ENCODE data around the gene ABCA10. TPM values are rescaled to one million over a fixed set of nuclear protein-coding genes. Genes with fewer than 3 reads are reported as not detected.
"Not testable (repeated sequence)": the region's sequence is repeated elsewhere in the genome, so short reads cannot be mapped to it uniquely, and the experiment has no call there.

The ABCA10 gene
- total RNA-seq, 1 experiment from 2014 or later: 18.3 TPM

DNA sequence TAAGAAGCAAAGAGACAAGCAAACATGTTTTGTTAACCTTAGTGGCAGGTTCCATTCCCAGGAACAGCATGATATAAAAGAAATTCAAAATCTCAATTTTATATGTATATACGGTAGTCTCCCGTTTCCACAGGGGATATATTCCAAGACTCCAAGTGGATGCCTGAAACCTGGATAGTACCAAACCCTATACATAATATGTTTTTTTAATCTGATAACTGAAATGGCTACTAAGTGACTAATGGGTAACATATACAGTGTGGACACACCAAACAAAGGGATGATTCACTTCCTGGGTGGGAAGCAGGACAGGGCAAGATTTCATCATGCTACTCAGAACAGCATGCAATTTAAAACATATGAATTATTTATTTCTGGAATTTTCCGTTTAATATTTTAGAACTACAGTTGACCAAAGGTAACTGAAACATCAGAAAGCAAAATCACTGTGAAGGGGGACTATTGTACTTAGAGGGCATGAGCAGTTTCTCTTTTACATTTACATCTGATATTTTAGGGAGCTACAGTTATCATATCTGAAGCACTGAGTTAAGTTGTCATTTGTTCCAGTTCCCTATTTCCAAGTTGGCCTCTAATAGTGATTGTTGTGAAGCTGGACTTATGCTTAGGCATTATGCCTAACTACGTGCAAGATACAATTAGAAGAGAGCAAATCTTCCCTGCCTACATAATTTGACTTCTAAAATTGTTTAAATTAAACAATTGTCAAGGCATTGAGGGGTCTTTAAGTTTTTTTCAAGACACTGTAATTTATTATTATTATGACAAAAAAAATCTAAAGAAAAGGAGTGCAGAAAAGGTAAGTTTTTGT is 52.8 kb downstream of the ABCA10 start:
- H3K4me3 Mint-ChIP-seq (ENCODE audit: unreplicated experiment): peak overlapping the region; percentile 62
- H3K27ac Mint-ChIP-seq (ENCODE audit: low read depth, unreplicated experiment): peak overlapping the region; percentile 94
- DNase-seq (ENCODE audit: unreplicated experiment): peak; percentile 93
- intact Hi-C loops (cut with micrococcal nuclease): loop anchor here (1.0 kb wide), 1 partner anchor 35 kb away; the partner anchor contains the start of gene ABCA6
- POLR2A ChIA-PET: interaction anchor here (0.6 to 1.6 kb wide), 6 partner anchors 12 to 89 kb away, joined by 3 to 11 read pairs (median 4); partner anchors contain the start of gene ABCA6
- TSS peak; percentile 97 for BruUV-seq (replicated peaks)
- peaks cover 48% of the 10 kb centered on the region for H3K4me1 Mint-ChIP-seq (ENCODE audit: insufficient read depth, unreplicated experiment)
- H3K9me3 Mint-ChIP-seq (ENCODE audit: unreplicated experiment): no peaks in the 10 kb centered on the region
- H3K27me3 Mint-ChIP-seq (ENCODE audit: insufficient read depth, unreplicated experiment): no peaks in the 10 kb centered on the region
- CTCF ChIA-PET: no interaction called here
- H3K36me3 Mint-ChIP-seq (ENCODE audit: insufficient read depth, unreplicated experiment): no peaks in the 10 kb centered on the region
- TF ChIP-seq, protein P1, sequence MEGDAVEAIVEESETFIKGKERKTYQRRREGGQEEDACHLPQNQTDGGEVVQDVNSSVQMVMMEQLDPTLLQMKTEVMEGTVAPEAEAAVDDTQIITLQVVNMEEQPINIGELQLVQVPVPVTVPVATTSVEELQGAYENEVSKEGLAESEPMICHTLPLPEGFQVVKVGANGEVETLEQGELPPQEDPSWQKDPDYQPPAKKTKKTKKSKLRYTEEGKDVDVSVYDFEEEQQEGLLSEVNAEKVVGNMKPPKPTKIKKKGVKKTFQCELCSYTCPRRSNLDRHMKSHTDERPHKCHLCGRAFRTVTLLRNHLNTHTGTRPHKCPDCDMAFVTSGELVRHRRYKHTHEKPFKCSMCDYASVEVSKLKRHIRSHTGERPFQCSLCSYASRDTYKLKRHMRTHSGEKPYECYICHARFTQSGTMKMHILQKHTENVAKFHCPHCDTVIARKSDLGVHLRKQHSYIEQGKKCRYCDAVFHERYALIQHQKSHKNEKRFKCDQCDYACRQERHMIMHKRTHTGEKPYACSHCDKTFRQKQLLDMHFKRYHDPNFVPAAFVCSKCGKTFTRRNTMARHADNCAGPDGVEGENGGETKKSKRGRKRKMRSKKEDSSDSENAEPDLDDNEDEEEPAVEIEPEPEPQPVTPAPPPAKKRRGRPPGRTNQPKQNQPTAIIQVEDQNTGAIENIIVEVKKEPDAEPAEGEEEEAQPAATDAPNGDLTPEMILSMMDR (IDR thresholded peaks at IDR 0.05; ENCODE audit: unreplicated experiment): no peak

GRCh38 chr17:69175262-69175624 is 53.4 kb downstream of the ABCA10 start:
- no peaks in the 10 kb centered on the region for H3K27me3 Mint-ChIP-seq (ENCODE audit: insufficient read depth, unreplicated experiment)
- H3K4me1 Mint-ChIP-seq (ENCODE audit: insufficient read depth, unreplicated experiment): peaks cover 48% of the 10 kb centered on the region
- POLR2A ChIA-PET: interaction anchor here (1.2 to 1.6 kb wide), 2 partner anchors 12 to 34 kb away, joined by 4 to 11 read pairs; partner anchors contain the start of gene ABCA6
- peak overlapping the region; percentile 62 for H3K4me3 Mint-ChIP-seq (ENCODE audit: unreplicated experiment)
- BruUV-seq (replicated peaks): TSS peak; percentile 78
- CTCF ChIA-PET: no interaction called here
- no peak for DNase-seq (ENCODE audit: unreplicated experiment)
- intact Hi-C loops (cut with micrococcal nuclease): loop anchor here (1.0 kb wide), 1 partner anchor 34 kb away; the partner anchor contains the start of gene ABCA6
- H3K9me3 Mint-ChIP-seq (ENCODE audit: unreplicated experiment): no peaks in the 10 kb centered on the region
- no peaks in the 10 kb centered on the region for H3K36me3 Mint-ChIP-seq (ENCODE audit: insufficient read depth, unreplicated experiment)
- peak overlapping the region; percentile 94 for H3K27ac Mint-ChIP-seq (ENCODE audit: low read depth, unreplicated experiment)
- TF ChIP-seq, protein P1 (IDR thresholded peaks at IDR 0.05; ENCODE audit: unreplicated experiment): no peak

DNA sequence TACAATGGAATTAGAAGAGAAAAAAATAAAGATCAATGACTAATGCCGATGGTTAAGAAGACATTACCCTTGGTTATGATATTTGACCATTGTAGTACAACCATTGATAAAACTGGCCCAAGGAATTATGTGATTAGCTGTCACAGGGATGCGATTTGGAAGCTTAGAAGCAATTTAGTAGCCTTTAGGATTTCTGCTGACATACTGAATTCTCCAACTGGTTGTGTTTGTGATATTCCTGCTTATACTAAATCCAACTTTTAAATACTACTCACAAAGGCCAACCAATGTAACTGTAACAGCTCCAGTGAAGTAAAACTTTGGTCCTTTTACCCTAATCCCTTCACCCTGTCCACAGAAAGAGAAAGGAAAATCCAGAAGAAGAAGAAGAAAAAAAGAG is 55.5 kb downstream of the ABCA10 start:
- Mint-ChIP-seq H3K36me3 (ENCODE audit: insufficient read depth, unreplicated experiment) (no peaks in the 10 kb centered on the region), H3K27me3 (ENCODE audit: insufficient read depth, unreplicated experiment) (no peaks in the 10 kb centered on the region), H3K27ac (ENCODE audit: low read depth, unreplicated experiment) (peak overlapping the region; percentile 94), H3K4me3 (ENCODE audit: unreplicated experiment) (peak overlapping the region; percentile 7), H3K4me1 (ENCODE audit: insufficient read depth, unreplicated experiment) (peaks cover 38% of the 10 kb centered on the region), H3K9me3 (ENCODE audit: unreplicated experiment) (no peaks in the 10 kb centered on the region)
- TF ChIP-seq, protein P1 (IDR thresholded peaks at IDR 0.05; ENCODE audit: unreplicated experiment): no peak
- intact Hi-C loops (cut with micrococcal nuclease): no loop called here
- ChIA-PET POLR2A (interaction anchor here (1.7 to 1.8 kb wide), 2 partner anchors 28 to 32 kb away, joined by 7 to 8 read pairs; partner anchors contain the start of gene ABCA6), CTCF (interaction anchor here (0.5 to 0.9 kb wide), 2 partner anchors 71 to 395 kb away, joined by 3 read pairs; no protein-coding TSS in a partner anchor)
- DNase-seq (ENCODE audit: unreplicated experiment): no peak
- no TSS peak for BruUV-seq (replicated peaks)

GRCh38 chr17:69170377-69170776 is 58.2 kb downstream of the ABCA10 start:
- no peak overlapping the region for H3K4me3 Mint-ChIP-seq (ENCODE audit: unreplicated experiment)
- POLR2A ChIA-PET: no interaction called here

GRCh38 chr17:69168642-69169041 is 60.0 kb downstream of the ABCA10 start:
- H3K4me3 Mint-ChIP-seq (ENCODE audit: unreplicated experiment); intact Hi-C loops (cut with micrococcal nuclease); H3K36me3 Mint-ChIP-seq (ENCODE audit: insufficient read depth, unreplicated experiment); H3K27ac Mint-ChIP-seq (ENCODE audit: low read depth, unreplicated experiment); H3K4me1 Mint-ChIP-seq (ENCODE audit: insufficient read depth, unreplicated experiment); DNase-seq (ENCODE audit: unreplicated experiment); H3K9me3 Mint-ChIP-seq (ENCODE audit: unreplicated experiment); BruUV-seq (replicated peaks); H3K27me3 Mint-ChIP-seq (ENCODE audit: insufficient read depth, unreplicated experiment): not testable (repeated sequence)
- ChIA-PET CTCF (interaction anchor here (0.5 kb wide), 1 partner anchor 67 kb away, joined by 3 read pairs; no protein-coding TSS in a partner anchor), POLR2A (interaction anchor here (1.1 kb wide), 1 partner anchor 20 kb away, joined by 3 read pairs; no protein-coding TSS in a partner anchor)

More at GRCh38 chr17:69170377-69170776, 58.2 kb downstream of the ABCA10 start:
- TF ChIP-seq, protein P1 (IDR thresholded peaks at IDR 0.05; ENCODE audit: unreplicated experiment): no peak
- intact Hi-C loops (cut with micrococcal nuclease): no loop called here
- no TSS peak for BruUV-seq (replicated peaks)
- CTCF ChIA-PET: interaction anchor here (0.6 kb wide), 1 partner anchor 61 kb away, joined by 7 read pairs; no protein-coding TSS in a partner anchor
- H3K27ac Mint-ChIP-seq (ENCODE audit: low read depth, unreplicated experiment): no peak overlapping the region
- H3K4me1 Mint-ChIP-seq (ENCODE audit: insufficient read depth, unreplicated experiment): peaks cover 13% of the 10 kb centered on the region
- DNase-seq (ENCODE audit: unreplicated experiment): no peak
- H3K27me3 Mint-ChIP-seq (ENCODE audit: insufficient read depth, unreplicated experiment): no peaks in the 10 kb centered on the region
- H3K9me3 Mint-ChIP-seq (ENCODE audit: unreplicated experiment): no peaks in the 10 kb centered on the region
- no peaks in the 10 kb centered on the region for H3K36me3 Mint-ChIP-seq (ENCODE audit: insufficient read depth, unreplicated experiment)
